GM23338 (cell line): ENCODE measurements around the gene C1orf87. TPM values are rescaled to one million over a fixed set of nuclear protein-coding genes. Genes with fewer than 3 reads are reported as not detected.

Experiments used
- ATAC-seq: fragments of 200-7000 bp; cut with Tn5 transposase; 3 replicates; pipeline ENCODE4 v1.9.1; 2020
- DNase-seq: peaks from one replicate; pipeline ENCODE4 v3.0.0-alpha.2; 2015; ENCODE audit warnings: low spot score
- H2AFZ ChIP-seq: fragments of 200-600 bp; sonication (generic); 2 replicates; pipeline ENCODE4 v1.8.0; 2016; ENCODE audit warnings: antibody characterized with exemption, mild to moderate bottlenecking, moderate library complexity
- H3F3A ChIP-seq: fragments of 200-600 bp; sonication (generic); replicated peaks from 2 replicates; pipeline ENCODE4 v1.8.0; 2017; ENCODE audit warnings: antibody characterized with exemption, mixed run types, low read depth
- H3K27ac ChIP-seq: fragments of 200-600 bp; sonication (generic); 2 replicates; pipeline ENCODE4 v1.6.1; 2016; ENCODE audit warnings: low read depth
- H3K27me3 ChIP-seq: fragments of 200-600 bp; sonication (generic); 2 replicates; pipeline ENCODE4 v1.8.0; 2016; ENCODE audit warnings: mild to moderate bottlenecking, mixed run types, moderate library complexity; ENCODE audit not compliant: insufficient read depth
- H3K36me3 ChIP-seq: fragments of 200-600 bp; sonication (generic); 2 replicates; pipeline ENCODE4 v1.8.0; 2016; ENCODE audit warnings: mild to moderate bottlenecking; ENCODE audit not compliant: insufficient read depth
- H3K4me1 ChIP-seq: fragments of 200-600 bp; sonication (generic); 2 replicates; pipeline ENCODE4 v1.8.0; 2016; ENCODE audit warnings: mild to moderate bottlenecking, moderate library complexity; ENCODE audit not compliant: insufficient read depth
- H3K4me2 ChIP-seq: fragments of 200-600 bp; sonication (generic); 2 replicates; pipeline ENCODE4 v1.7.1; 2017; ENCODE audit warnings: mixed run types
- H3K4me3 ChIP-seq: fragments of 200-600 bp; sonication (generic); 2 replicates; pipeline ENCODE4 v1.6.1; 2016; ENCODE audit warnings: mixed run types
- H3K79me2 ChIP-seq: fragments of 200-600 bp; sonication (generic); replicated peaks from 2 replicates; pipeline ENCODE4 v1.8.0; 2017; ENCODE audit warnings: mild to moderate bottlenecking; ENCODE audit not compliant: insufficient read depth
- H3K9me2 ChIP-seq: fragments of 200-600 bp; sonication (generic); 2 replicates; pipeline ENCODE4 v1.8.0; 2017; ENCODE audit not compliant: insufficient read depth
- H4K20me1 ChIP-seq: fragments of 200-600 bp; sonication (generic); replicated peaks from 2 replicates; pipeline ENCODE4 v1.8.0; 2017; ENCODE audit warnings: mild to moderate bottlenecking; ENCODE audit not compliant: insufficient read depth
- H3K27ac Mint-ChIP-seq: 2 replicates; pipeline ENCODE4 v1.8.0; 2020; ENCODE audit warnings: inconsistent platforms, mild to moderate bottlenecking, moderate library complexity, mixed read lengths
- H3K27me3 Mint-ChIP-seq: 3 replicates; pipeline ENCODE4 v1.8.0; 2022; ENCODE audit warnings: low read depth, mild to moderate bottlenecking, moderate library complexity, mixed read lengths, inconsistent platforms; ENCODE audit not compliant: insufficient read depth, poor library complexity
- H3K36me3 Mint-ChIP-seq: 3 replicates; pipeline ENCODE4 v1.8.0; 2021; ENCODE audit warnings: low read depth, mild to moderate bottlenecking, inconsistent platforms, moderate library complexity, mixed read lengths
- H3K4me1 Mint-ChIP-seq: 3 replicates; pipeline ENCODE4 v1.8.0; 2020; ENCODE audit warnings: mild to moderate bottlenecking, inconsistent platforms, mixed read lengths
- H3K4me3 Mint-ChIP-seq: 3 replicates; pipeline ENCODE4 v1.8.0; 2021; ENCODE audit warnings: moderate library complexity, mild to moderate bottlenecking, inconsistent platforms, mixed read lengths
- H3K9me3 Mint-ChIP-seq: 3 replicates; pipeline ENCODE4 v1.8.0; 2020; ENCODE audit warnings: moderate library complexity, mild to moderate bottlenecking, inconsistent platforms, mixed read lengths
- EZH2 ChIP-seq: fragments of 200-600 bp; sonication (generic); IDR thresholded peaks from one replicate; pipeline ENCODE4 v1.8.0; 2017; ENCODE audit warnings: antibody characterized with exemption, mild to moderate bottlenecking, low read depth; ENCODE audit not compliant: unreplicated experiment
- JUNB ChIP-seq: IDR thresholded peaks from one replicate; pipeline ENCODE4 v1.6.1; 2016; ENCODE audit warnings: antibody characterized with exemption; ENCODE audit not compliant: unreplicated experiment
- NANOG ChIP-seq: IDR thresholded peaks from 2 replicates; pipeline ENCODE4 v1.6.1; 2016; ENCODE audit warnings: antibody characterized with exemption, borderline replicate concordance
- POLR2AphosphoS5 ChIP-seq: IDR thresholded peaks from 2 replicates; pipeline ENCODE4 v1.6.1; 2016; ENCODE audit warnings: antibody characterized with exemption, low read depth
- STAT1 ChIP-seq: IDR thresholded peaks from one replicate; pipeline ENCODE4 v1.6.1; 2016; ENCODE audit warnings: antibody characterized with exemption; ENCODE audit not compliant: unreplicated experiment
- polyA plus RNA-seq: library from polyadenylated mRNA; unstranded; fragments of >200 nt; fragmentation: Nextera tagmentation; extraction: Ambion mirVana; gene quantifications from 2 replicates; pipeline ENCODE4 v1.2.1, GENCODE V29; 2016
- total RNA-seq: library from RNA; depleted of rRNA; stranded (reverse); fragments of >200 nt; shearing (Covaris generic); gene quantifications from 2 replicates; pipeline ENCODE4 v1.2.3, GENCODE V29; 2014
- TF ChIP-seq, protein P1 (sequence below): fragments of 250-450 bp; sonication (Bioruptor Pico); IDR thresholded peaks from 2 replicates; pipeline ENCODE4 v1.5.0; 2020; ENCODE audit warnings: mild to moderate bottlenecking, moderate library complexity
- TF ChIP-seq, protein P2 (sequence below): IDR thresholded peaks from 2 replicates; pipeline ENCODE4 v1.6.1; 2016; ENCODE audit warnings: antibody characterized with exemption
- TF ChIP-seq, protein P3 (sequence below): IDR thresholded peaks from one replicate; pipeline ENCODE4 v1.6.1; 2018; ENCODE audit warnings: antibody characterized with exemption; ENCODE audit not compliant: unreplicated experiment

C1orf87 gene
- total and polyA plus RNA-seq, 2 experiments from 2014 or later = 0.07 to 0.21 TPM

DNA sequence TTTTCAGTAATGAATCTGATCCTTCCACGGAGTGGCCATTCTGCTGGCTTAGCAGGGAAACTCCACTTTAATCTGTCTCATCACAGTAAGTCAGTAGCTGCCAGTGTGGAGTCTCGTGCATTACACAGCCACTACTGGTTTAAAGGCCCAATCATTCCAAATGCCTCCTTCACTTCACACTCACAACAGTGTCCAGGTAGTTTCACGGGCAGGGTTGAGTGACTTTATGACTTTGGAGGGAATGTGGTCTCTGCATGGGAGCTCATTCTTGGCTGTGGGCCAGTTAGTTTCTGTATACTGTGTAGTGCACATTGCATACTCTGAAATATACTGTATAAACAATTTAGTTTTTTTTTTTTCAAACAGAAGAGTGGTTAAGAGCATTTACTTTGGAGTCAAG, 34.6 kb upstream of the C1orf87 start (continued):
- TF ChIP-seq, protein P1, sequence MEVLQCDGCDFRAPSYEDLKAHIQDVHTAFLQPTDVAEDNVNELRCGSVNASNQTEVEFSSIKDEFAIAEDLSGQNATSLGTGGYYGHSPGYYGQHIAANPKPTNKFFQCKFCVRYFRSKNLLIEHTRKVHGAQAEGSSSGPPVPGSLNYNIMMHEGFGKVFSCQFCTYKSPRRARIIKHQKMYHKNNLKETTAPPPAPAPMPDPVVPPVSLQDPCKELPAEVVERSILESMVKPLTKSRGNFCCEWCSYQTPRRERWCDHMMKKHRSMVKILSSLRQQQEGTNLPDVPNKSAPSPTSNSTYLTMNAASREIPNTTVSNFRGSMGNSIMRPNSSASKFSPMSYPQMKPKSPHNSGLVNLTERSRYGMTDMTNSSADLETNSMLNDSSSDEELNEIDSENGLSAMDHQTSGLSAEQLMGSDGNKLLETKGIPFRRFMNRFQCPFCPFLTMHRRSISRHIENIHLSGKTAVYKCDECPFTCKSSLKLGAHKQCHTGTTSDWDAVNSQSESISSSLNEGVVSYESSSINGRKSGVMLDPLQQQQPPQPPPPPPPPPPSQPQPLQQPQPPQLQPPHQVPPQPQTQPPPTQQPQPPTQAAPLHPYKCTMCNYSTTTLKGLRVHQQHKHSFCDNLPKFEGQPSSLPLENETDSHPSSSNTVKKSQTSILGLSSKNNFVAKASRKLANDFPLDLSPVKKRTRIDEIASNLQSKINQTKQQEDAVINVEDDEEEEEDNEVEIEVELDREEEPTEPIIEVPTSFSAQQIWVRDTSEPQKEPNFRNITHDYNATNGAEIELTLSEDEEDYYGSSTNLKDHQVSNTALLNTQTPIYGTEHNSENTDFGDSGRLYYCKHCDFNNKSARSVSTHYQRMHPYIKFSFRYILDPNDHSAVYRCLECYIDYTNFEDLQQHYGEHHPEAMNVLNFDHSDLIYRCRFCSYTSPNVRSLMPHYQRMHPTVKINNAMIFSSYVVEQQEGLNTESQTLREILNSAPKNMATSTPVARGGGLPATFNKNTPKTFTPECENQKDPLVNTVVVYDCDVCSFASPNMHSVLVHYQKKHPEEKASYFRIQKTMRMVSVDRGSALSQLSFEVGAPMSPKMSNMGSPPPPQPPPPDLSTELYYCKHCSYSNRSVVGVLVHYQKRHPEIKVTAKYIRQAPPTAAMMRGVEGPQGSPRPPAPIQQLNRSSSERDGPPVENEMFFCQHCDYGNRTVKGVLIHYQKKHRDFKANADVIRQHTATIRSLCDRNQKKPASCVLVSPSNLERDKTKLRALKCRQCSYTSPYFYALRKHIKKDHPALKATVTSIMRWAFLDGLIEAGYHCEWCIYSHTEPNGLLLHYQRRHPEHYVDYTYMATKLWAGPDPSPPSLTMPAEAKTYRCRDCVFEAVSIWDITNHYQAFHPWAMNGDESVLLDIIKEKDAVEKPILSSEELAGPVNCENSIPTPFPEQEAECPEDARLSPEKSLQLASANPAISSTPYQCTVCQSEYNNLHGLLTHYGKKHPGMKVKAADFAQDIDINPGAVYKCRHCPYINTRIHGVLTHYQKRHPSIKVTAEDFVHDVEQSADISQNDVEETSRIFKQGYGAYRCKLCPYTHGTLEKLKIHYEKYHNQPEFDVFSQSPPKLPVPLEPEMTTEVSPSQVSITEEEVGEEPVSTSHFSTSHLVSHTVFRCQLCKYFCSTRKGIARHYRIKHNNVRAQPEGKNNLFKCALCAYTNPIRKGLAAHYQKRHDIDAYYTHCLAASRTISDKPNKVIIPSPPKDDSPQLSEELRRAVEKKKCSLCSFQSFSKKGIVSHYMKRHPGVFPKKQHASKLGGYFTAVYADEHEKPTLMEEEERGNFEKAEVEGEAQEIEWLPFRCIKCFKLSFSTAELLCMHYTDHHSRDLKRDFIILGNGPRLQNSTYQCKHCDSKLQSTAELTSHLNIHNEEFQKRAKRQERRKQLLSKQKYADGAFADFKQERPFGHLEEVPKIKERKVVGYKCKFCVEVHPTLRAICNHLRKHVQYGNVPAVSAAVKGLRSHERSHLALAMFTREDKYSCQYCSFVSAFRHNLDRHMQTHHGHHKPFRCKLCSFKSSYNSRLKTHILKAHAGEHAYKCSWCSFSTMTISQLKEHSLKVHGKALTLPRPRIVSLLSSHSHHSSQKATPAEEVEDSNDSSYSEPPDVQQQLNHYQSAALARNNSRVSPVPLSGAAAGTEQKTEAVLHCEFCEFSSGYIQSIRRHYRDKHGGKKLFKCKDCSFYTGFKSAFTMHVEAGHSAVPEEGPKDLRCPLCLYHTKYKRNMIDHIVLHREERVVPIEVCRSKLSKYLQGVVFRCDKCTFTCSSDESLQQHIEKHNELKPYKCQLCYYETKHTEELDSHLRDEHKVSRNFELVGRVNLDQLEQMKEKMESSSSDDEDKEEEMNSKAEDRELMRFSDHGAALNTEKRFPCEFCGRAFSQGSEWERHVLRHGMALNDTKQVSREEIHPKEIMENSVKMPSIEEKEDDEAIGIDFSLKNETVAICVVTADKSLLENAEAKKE = no peak
- TF ChIP-seq POLR2AphosphoS5 (no peak), NANOG (no peak)
- TF ChIP-seq, protein P2, sequence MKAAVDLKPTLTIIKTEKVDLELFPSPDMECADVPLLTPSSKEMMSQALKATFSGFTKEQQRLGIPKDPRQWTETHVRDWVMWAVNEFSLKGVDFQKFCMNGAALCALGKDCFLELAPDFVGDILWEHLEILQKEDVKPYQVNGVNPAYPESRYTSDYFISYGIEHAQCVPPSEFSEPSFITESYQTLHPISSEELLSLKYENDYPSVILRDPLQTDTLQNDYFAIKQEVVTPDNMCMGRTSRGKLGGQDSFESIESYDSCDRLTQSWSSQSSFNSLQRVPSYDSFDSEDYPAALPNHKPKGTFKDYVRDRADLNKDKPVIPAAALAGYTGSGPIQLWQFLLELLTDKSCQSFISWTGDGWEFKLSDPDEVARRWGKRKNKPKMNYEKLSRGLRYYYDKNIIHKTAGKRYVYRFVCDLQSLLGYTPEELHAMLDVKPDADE = no peak

DNA sequence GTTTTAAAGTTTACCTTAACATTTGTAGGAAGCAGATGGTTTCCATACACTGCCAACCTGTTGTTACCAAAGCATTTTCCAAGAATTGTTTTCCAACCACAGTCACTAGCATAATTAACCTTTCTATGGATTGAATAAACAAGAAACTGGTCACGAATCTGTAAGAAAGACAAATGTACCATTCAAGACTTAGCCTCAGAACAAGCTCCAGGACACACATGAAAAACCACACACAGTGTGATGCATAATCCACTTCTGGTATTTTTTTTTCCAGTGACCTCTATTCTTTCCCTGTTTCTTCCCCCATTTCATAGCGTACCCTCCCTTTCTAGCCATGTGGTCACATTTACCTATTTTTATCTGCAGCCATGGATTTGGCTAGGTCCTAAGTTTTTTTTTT, 29.6 kb upstream of the C1orf87 start:
- H3K36me3 ChIP-seq = no peaks in the 10 kb centered on the region
- no peak overlapping the region for H3K4me2 ChIP-seq
- H3F3A ChIP-seq = no peaks in the 10 kb centered on the region
- TF ChIP-seq, protein P3, sequence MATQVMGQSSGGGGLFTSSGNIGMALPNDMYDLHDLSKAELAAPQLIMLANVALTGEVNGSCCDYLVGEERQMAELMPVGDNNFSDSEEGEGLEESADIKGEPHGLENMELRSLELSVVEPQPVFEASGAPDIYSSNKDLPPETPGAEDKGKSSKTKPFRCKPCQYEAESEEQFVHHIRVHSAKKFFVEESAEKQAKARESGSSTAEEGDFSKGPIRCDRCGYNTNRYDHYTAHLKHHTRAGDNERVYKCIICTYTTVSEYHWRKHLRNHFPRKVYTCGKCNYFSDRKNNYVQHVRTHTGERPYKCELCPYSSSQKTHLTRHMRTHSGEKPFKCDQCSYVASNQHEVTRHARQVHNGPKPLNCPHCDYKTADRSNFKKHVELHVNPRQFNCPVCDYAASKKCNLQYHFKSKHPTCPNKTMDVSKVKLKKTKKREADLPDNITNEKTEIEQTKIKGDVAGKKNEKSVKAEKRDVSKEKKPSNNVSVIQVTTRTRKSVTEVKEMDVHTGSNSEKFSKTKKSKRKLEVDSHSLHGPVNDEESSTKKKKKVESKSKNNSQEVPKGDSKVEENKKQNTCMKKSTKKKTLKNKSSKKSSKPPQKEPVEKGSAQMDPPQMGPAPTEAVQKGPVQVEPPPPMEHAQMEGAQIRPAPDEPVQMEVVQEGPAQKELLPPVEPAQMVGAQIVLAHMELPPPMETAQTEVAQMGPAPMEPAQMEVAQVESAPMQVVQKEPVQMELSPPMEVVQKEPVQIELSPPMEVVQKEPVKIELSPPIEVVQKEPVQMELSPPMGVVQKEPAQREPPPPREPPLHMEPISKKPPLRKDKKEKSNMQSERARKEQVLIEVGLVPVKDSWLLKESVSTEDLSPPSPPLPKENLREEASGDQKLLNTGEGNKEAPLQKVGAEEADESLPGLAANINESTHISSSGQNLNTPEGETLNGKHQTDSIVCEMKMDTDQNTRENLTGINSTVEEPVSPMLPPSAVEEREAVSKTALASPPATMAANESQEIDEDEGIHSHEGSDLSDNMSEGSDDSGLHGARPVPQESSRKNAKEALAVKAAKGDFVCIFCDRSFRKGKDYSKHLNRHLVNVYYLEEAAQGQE = no peak
- no peak for TF ChIP-seq JUNB
- TF ChIP-seq POLR2AphosphoS5 = no peak
- no peak for TF ChIP-seq NANOG
- TF ChIP-seq, protein P2 = no peak
- no peak for TF ChIP-seq EZH2
- no peak for TF ChIP-seq STAT1
- Mint-ChIP-seq H3K36me3 (no peaks in the 10 kb centered on the region), H3K4me1 (no peaks in the 10 kb centered on the region), H3K27ac (no peak overlapping the region), H3K27me3 (peaks cover 2% of the 10 kb centered on the region), H3K9me3 (no peaks in the 10 kb centered on the region; the same call in 2 of the 3 replicates), H3K4me3 (no peak overlapping the region)
- 0 out of 2 replicates have a peak overlapping the region, but pooled peaks have one; percentile 60 for H2AFZ ChIP-seq
- no peaks in the 10 kb centered on the region for H3K79me2 ChIP-seq
- no peaks in the 10 kb centered on the region for H3K4me1 ChIP-seq
- H3K4me3 ChIP-seq = no peak overlapping the region
- ATAC-seq = no peak
- H3K27me3 ChIP-seq = no peaks in the 10 kb centered on the region
- no peak for DNase-seq
- H3K27ac ChIP-seq = no peak overlapping the region
- H4K20me1 ChIP-seq = no peaks in the 10 kb centered on the region
- 0 out of 2 replicates have a peak, but pooled peaks cover 4% of the 10 kb centered on the region for H3K9me2 ChIP-seq
